ENCODE results near the gene CRMP1.

Gene CRMP1

GRCh38 chr4:5810770-5811430, 82.0 kb downstream of the CRMP1 start:
- Histone ChIP-seq H3K27me3 (ENCODE audit: insufficient read depth, insufficient read length) (no peaks in the 10 kb centered on the region), H3K36me3 (ENCODE audit: insufficient read depth, insufficient read length, low read length) (peaks cover 75% of the 10 kb centered on the region)
- TF ChIP-seq SUZ12 (IDR thresholded peaks at IDR 0.05; ENCODE audit: extremely low read depth, insufficient read depth, insufficient read length) = no peak
- no peak for TF ChIP-seq YY1 (IDR thresholded peaks at IDR 0.05; ENCODE audit: insufficient read depth, insufficient read length)
- no peak for TF ChIP-seq ZNF274 (IDR thresholded peaks at IDR 0.05; ENCODE audit: low read depth, low read length)

GRCh38 chr4:5810151-5810550, 82.7 kb downstream of the CRMP1 start:
- TF ChIP-seq SUZ12 (IDR thresholded peaks at IDR 0.05; ENCODE audit: extremely low read depth, insufficient read depth, insufficient read length) (no peak), YY1 (IDR thresholded peaks at IDR 0.05; ENCODE audit: insufficient read depth, insufficient read length) (no peak), ZNF274 (IDR thresholded peaks at IDR 0.05; ENCODE audit: low read depth, low read length) (no peak)
- H3K36me3 ChIP-seq (ENCODE audit: insufficient read depth, insufficient read length, low read length) = peaks cover 78% of the 10 kb centered on the region
- no peak for DNase-seq (ENCODE audit: low read depth, low spot score)
- no peak overlapping the region for H3K4me3 ChIP-seq (ENCODE audit: insufficient read length, low read depth)
- H3K9ac ChIP-seq (ENCODE audit: insufficient read length, low read depth) = no peak overlapping the region
- no peaks in the 10 kb centered on the region for H3K9me3 ChIP-seq (ENCODE audit: insufficient read depth, low read length)
- peaks cover 4% of the 10 kb centered on the region for H3K4me1 ChIP-seq (ENCODE audit: insufficient read depth, insufficient read length)
- no peaks in the 10 kb centered on the region for H3K27me3 ChIP-seq (ENCODE audit: insufficient read depth, insufficient read length)

More at GRCh38 chr4:5810770-5811430, 82.0 kb downstream of the CRMP1 start:
- Histone ChIP-seq H3K9ac (ENCODE audit: insufficient read length, low read depth) (no peak overlapping the region), H3K4me1 (ENCODE audit: insufficient read depth, insufficient read length) (peaks cover 4% of the 10 kb centered on the region), H3K9me3 (ENCODE audit: insufficient read depth, low read length) (no peaks in the 10 kb centered on the region), H3K4me3 (ENCODE audit: insufficient read length, low read depth) (no peak overlapping the region)
- no peak for DNase-seq (ENCODE audit: low read depth, low spot score)

- no peak for DNase-seq (ENCODE audit: low read depth, low spot score)
- TF ChIP-seq ZNF274 (IDR thresholded peaks at IDR 0.05; ENCODE audit: low read depth, low read length) (no peak), SUZ12 (IDR thresholded peaks at IDR 0.05; ENCODE audit: extremely low read depth, insufficient read depth, insufficient read length) (no peak), YY1 (IDR thresholded peaks at IDR 0.05; ENCODE audit: insufficient read depth, insufficient read length) (no peak)
Observed at GRCh38 chr4:5809216-5809776, 83.6 kb downstream of the CRMP1 start.

GRCh38 chr4:5808081-5808741, 84.7 kb downstream of the CRMP1 start:
- no peak for DNase-seq (ENCODE audit: low read depth, low spot score)
- Histone ChIP-seq H3K9me3 (ENCODE audit: insufficient read depth, low read length) (no peaks in the 10 kb centered on the region), H3K4me3 (ENCODE audit: insufficient read length, low read depth) (no peak overlapping the region), H3K27me3 (ENCODE audit: insufficient read depth, insufficient read length) (no peaks in the 10 kb centered on the region), H3K36me3 (ENCODE audit: insufficient read depth, insufficient read length, low read length) (peaks cover 69% of the 10 kb centered on the region), H3K9ac (ENCODE audit: insufficient read length, low read depth) (no peak overlapping the region), H3K4me1 (ENCODE audit: insufficient read depth, insufficient read length) (peaks cover 4% of the 10 kb centered on the region)
- TF ChIP-seq ZNF274 (IDR thresholded peaks at IDR 0.05; ENCODE audit: low read depth, low read length) (no peak), YY1 (IDR thresholded peaks at IDR 0.05; ENCODE audit: insufficient read depth, insufficient read length) (no peak), SUZ12 (IDR thresholded peaks at IDR 0.05; ENCODE audit: extremely low read depth, insufficient read depth, insufficient read length) (no peak)

More at GRCh38 chr4:5809216-5809776, 83.6 kb downstream of the CRMP1 start:
- H3K9ac ChIP-seq (ENCODE audit: insufficient read length, low read depth) = no peak overlapping the region
- H3K36me3 ChIP-seq (ENCODE audit: insufficient read depth, insufficient read length, low read length) = peaks cover 78% of the 10 kb centered on the region
- H3K4me1 ChIP-seq (ENCODE audit: insufficient read depth, insufficient read length) = peaks cover 4% of the 10 kb centered on the region
- H3K4me3 ChIP-seq (ENCODE audit: insufficient read length, low read depth) = no peak overlapping the region
- H3K9me3 ChIP-seq (ENCODE audit: insufficient read depth, low read length) = no peaks in the 10 kb centered on the region
- no peaks in the 10 kb centered on the region for H3K27me3 ChIP-seq (ENCODE audit: insufficient read depth, insufficient read length)

GRCh38 chr4:5805270-5805669, 87.6 kb downstream of the CRMP1 start:
- Histone ChIP-seq H3K27me3 (ENCODE audit: insufficient read depth, insufficient read length) (no peaks in the 10 kb centered on the region), H3K36me3 (ENCODE audit: insufficient read depth, insufficient read length, low read length) (peaks cover 62% of the 10 kb centered on the region), H3K4me3 (ENCODE audit: insufficient read length, low read depth) (no peak overlapping the region), H3K4me1 (ENCODE audit: insufficient read depth, insufficient read length) (peaks cover 4% of the 10 kb centered on the region), H3K9ac (ENCODE audit: insufficient read length, low read depth) (no peak overlapping the region), H3K9me3 (ENCODE audit: insufficient read depth, low read length) (peaks cover 5% of the 10 kb centered on the region; the same call in 1 of the 2 replicates)
- no peak for DNase-seq (ENCODE audit: low read depth, low spot score)
- TF ChIP-seq YY1 (IDR thresholded peaks at IDR 0.05; ENCODE audit: insufficient read depth, insufficient read length) (no peak), SUZ12 (IDR thresholded peaks at IDR 0.05; ENCODE audit: extremely low read depth, insufficient read depth, insufficient read length) (no peak)

- H3K27me3 ChIP-seq (ENCODE audit: insufficient read depth, insufficient read length) = no peaks in the 10 kb centered on the region
- H3K4me3 ChIP-seq (ENCODE audit: insufficient read length, low read depth) = no peak overlapping the region
- peaks cover 57% of the 10 kb centered on the region for H3K36me3 ChIP-seq (ENCODE audit: insufficient read depth, insufficient read length, low read length)
- no peak for DNase-seq (ENCODE audit: low read depth, low spot score)
- H3K4me1 ChIP-seq (ENCODE audit: insufficient read depth, insufficient read length) = peaks cover 4% of the 10 kb centered on the region
- TF ChIP-seq ZNF274 (IDR thresholded peaks at IDR 0.05; ENCODE audit: low read depth, low read length) = no peak
- no peak for TF ChIP-seq YY1 (IDR thresholded peaks at IDR 0.05; ENCODE audit: insufficient read depth, insufficient read length)
- no peak for TF ChIP-seq SUZ12 (IDR thresholded peaks at IDR 0.05; ENCODE audit: extremely low read depth, insufficient read depth, insufficient read length)
- H3K9ac ChIP-seq (ENCODE audit: insufficient read length, low read depth) = no peak overlapping the region
- H3K9me3 ChIP-seq (ENCODE audit: insufficient read depth, low read length) = peaks cover 5% of the 10 kb centered on the region; the same call in 1 of the 2 replicates
Observed at GRCh38 chr4:5804656-5805055, 88.2 kb downstream of the CRMP1 start.

GRCh38 chr4:5802565-5802964, 90.3 kb downstream of the CRMP1 start:
- no peak for TF ChIP-seq SUZ12 (IDR thresholded peaks at IDR 0.05; ENCODE audit: extremely low read depth, insufficient read depth, insufficient read length)
- TF ChIP-seq ZNF274 (IDR thresholded peaks at IDR 0.05; ENCODE audit: low read depth, low read length) = no peak
- TF ChIP-seq YY1 (IDR thresholded peaks at IDR 0.05; ENCODE audit: insufficient read depth, insufficient read length) = no peak
- Histone ChIP-seq H3K27me3 (ENCODE audit: insufficient read depth, insufficient read length) (no peaks in the 10 kb centered on the region), H3K4me3 (ENCODE audit: insufficient read length, low read depth) (no peak overlapping the region), H3K4me1 (ENCODE audit: insufficient read depth, insufficient read length) (peaks cover 4% of the 10 kb centered on the region), H3K36me3 (ENCODE audit: insufficient read depth, insufficient read length, low read length) (peaks cover 58% of the 10 kb centered on the region), H3K9me3 (ENCODE audit: insufficient read depth, low read length) (peaks cover 5% of the 10 kb centered on the region; the same call in 1 of the 2 replicates), H3K9ac (ENCODE audit: insufficient read length, low read depth) (no peak overlapping the region)
- no peak for DNase-seq (ENCODE audit: low read depth, low spot score)

Data from NT2/D1 (cell line).